ENCODE measurements around the gene ACOT11.

The ACOT11 gene

DNA sequence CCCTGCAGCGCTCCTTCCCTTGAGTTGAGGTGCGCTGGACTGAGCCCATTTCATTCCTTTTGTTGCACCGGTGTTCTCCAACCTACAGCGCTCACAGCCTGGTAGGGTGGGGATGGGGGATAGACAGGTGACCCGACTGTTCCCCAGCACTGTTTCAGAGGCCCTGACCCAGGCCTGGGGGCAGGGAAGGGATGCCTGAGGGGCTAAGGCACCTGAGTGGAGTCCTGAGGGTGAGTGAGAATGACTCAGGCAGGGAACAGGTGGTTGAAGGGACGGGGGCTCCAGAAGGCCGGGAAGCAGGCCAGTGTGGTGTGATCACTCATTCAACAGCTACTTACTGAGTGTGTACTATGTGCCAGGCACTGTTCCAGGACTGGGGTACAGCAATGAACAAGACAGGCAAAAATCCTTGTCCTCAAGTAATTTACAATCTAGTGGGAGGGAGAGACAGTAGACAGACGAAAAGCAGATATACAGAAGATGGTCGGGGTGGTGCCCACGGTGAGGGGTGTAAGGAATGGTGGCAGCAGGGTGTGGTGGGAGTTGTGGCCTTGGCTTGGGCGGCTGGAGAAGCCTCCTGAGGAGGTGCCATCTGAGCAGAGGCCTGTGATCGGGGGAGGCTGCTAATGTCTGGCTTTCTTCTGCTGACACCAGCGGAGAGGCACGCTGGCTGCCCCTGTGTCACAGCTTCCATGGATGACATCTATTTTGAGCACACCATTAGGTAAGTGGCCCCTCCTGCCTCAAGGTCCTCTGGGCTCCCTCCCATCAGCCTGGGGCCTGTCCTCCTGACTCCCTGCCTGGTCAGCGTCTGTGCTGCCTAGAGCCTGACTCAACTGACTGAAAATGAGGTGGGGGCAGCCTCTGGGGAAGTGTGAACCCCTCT lies 37.4 kb downstream of the ACOT11 start:
- peaks cover 14% of the 10 kb centered on the region for H3K4me1 ChIP-seq (ENCODE audit: control insufficient read depth, insufficient read depth, low read length)
- H3K9ac ChIP-seq (ENCODE audit: low read length): no peak overlapping the region
- no peak overlapping the region for H3K27ac ChIP-seq (ENCODE audit: low read depth, low read length)
- no peak overlapping the region for H3K4me3 ChIP-seq (ENCODE audit: low read length)
- H3K36me3 ChIP-seq (ENCODE audit: control insufficient read depth, insufficient read depth, low read length): peaks cover 2% of the 10 kb centered on the region
- H3K27me3 ChIP-seq (ENCODE audit: control insufficient read depth, insufficient read depth, low read length): no peaks in the 10 kb centered on the region

DNA sequence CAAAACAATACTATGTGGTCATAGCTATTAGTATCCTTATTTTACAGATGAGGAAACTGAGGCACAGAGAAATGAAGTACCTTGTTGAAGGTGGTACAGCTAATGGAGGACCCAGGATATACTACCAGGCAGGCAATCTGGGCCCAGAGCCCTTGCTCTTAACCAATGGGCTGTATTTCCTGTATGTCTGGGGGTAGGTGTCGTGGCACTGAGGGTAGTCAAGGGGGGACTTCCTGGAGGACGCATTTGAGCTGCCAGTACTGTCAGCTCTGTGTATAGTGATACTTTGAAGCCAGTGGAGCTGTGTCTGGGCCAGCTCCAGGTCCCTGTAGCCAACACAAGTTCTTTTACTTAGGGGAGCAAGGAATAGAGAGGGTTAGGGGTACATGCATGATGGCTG lies 40.3 kb downstream of the ACOT11 start:
- no peaks in the 10 kb centered on the region for H3K4me1 ChIP-seq (ENCODE audit: control insufficient read depth, insufficient read depth, low read length)
- no peak overlapping the region for H3K9ac ChIP-seq (ENCODE audit: low read length)
- no peak overlapping the region for H3K27ac ChIP-seq (ENCODE audit: low read depth, low read length)
- H3K36me3 ChIP-seq (ENCODE audit: control insufficient read depth, insufficient read depth, low read length): peaks cover 2% of the 10 kb centered on the region
- H3K4me3 ChIP-seq (ENCODE audit: low read length): no peak overlapping the region
- H3K27me3 ChIP-seq (ENCODE audit: control insufficient read depth, insufficient read depth, low read length): no peaks in the 10 kb centered on the region

DNA sequence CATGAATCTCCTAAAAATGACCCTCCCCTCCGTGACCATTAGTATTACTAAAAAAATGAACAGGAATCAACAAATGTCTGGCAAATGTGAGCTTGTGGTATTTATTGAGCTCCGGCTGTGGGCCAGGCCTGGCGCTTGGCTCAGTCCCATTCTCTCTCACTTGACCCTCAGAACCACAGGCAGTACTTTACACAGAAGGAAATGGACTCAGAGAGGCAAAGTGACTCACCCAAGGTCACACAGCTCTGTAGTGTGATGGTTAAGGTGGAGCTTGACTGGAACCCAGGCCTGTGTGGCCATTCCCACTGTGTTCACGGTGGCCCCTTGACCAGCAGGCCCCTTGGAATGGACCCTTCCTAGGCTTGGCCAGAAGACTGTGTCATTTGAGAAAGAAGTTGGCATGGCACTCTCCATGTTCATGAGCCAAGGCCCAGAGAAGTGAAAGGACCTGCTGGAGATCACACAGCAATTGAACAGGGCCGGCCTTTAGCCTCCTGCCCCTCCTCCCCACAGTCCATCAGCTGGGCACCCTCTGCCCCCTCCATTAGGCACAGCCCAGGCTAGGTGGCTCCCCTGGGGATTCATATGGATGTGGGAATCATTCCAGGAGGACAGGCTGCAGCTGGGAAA lies 43.2 kb downstream of the ACOT11 start:
- no peak overlapping the region for H3K9ac ChIP-seq (ENCODE audit: low read length)
- H3K27ac ChIP-seq (ENCODE audit: low read depth, low read length): no peak overlapping the region
- no peak overlapping the region for H3K4me3 ChIP-seq (ENCODE audit: low read length)
- no peaks in the 10 kb centered on the region for H3K27me3 ChIP-seq (ENCODE audit: control insufficient read depth, insufficient read depth, low read length)
- peaks cover 11% of the 10 kb centered on the region for H3K36me3 ChIP-seq (ENCODE audit: control insufficient read depth, insufficient read depth, low read length)
- no peaks in the 10 kb centered on the region for H3K4me1 ChIP-seq (ENCODE audit: control insufficient read depth, insufficient read depth, low read length)

- Histone ChIP-seq H3K36me3 (ENCODE audit: control insufficient read depth, insufficient read depth, low read length) (peaks cover 19% of the 10 kb centered on the region), H3K27me3 (ENCODE audit: control insufficient read depth, insufficient read depth, low read length) (no peaks in the 10 kb centered on the region), H3K4me3 (ENCODE audit: low read length) (no peak overlapping the region), H3K9ac (ENCODE audit: low read length) (no peak overlapping the region), H3K27ac (ENCODE audit: low read depth, low read length) (no peak overlapping the region), H3K4me1 (ENCODE audit: control insufficient read depth, insufficient read depth, low read length) (no peaks in the 10 kb centered on the region)
These were observed 45.6 kb downstream of the ACOT11 start for GRCh38 chr1:54593571-54594160.

DNA sequence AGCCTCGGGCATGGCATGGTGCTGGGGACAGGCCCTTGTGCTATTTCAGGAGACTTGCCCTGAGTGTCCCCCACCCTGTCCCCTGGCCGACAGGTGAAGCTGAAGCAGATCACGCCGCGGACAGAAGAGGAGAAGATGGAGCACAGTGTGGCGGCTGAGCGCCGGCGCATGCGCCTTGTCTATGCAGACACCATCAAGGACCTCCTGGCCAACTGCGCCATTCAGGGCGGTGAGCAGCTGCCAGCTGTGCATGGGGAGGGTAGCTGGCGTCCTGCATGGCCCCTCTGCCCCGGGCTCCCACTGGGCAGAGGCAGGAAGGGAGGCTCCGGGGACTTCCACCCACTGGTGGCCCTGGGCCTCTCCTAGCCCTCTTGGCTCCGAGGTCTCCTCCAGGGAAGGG lies 46.4 kb downstream of the ACOT11 start:
- H3K27me3 ChIP-seq (ENCODE audit: control insufficient read depth, insufficient read depth, low read length): no peaks in the 10 kb centered on the region

DNA sequence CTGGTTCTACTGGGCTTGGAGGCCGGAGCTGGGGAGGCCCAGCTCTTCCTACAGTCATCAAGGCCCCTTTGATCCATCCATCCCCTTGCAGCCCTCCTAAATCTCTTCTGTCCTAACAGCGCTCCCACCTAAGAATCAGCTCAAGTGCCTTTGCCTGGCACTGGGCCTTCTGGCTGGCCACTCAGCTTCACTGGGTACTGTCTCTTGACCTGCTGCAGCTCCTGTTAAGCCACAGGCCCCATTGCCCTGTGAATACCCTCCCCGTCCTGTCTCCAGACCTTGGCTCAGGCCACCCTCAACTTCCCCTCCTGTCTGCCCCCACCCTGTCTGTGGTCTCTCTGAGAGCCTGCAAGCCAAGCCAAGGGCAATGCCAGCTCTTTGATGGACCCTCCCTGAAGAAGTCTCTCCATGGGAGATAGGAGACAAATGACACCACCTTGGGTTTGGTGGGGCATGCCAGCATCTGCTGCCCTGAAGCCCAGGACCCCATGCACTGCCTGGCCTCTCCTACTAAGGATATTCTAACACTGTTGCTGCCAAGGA lies 48.0 kb downstream of the ACOT11 start:
- Histone ChIP-seq H3K9ac (ENCODE audit: low read length) (no peak overlapping the region), H3K4me3 (ENCODE audit: low read length) (no peak overlapping the region), H3K27ac (ENCODE audit: low read depth, low read length) (no peak overlapping the region), H3K27me3 (ENCODE audit: control insufficient read depth, insufficient read depth, low read length) (no peaks in the 10 kb centered on the region), H3K4me1 (ENCODE audit: control insufficient read depth, insufficient read depth, low read length) (no peaks in the 10 kb centered on the region), H3K36me3 (ENCODE audit: control insufficient read depth, insufficient read depth, low read length) (peaks cover 26% of the 10 kb centered on the region)

More for the DNA sequence above, 46.4 kb downstream of the ACOT11 start:
- H3K36me3 ChIP-seq (ENCODE audit: control insufficient read depth, insufficient read depth, low read length): peaks cover 21% of the 10 kb centered on the region
- no peak overlapping the region for H3K4me3 ChIP-seq (ENCODE audit: low read length)
- no peak overlapping the region for H3K9ac ChIP-seq (ENCODE audit: low read length)
- H3K27ac ChIP-seq (ENCODE audit: low read depth, low read length): no peak overlapping the region
- no peaks in the 10 kb centered on the region for H3K4me1 ChIP-seq (ENCODE audit: control insufficient read depth, insufficient read depth, low read length)

- Histone ChIP-seq H3K9ac (ENCODE audit: low read length) (no peak overlapping the region), H3K4me3 (ENCODE audit: low read length) (no peak overlapping the region), H3K36me3 (ENCODE audit: control insufficient read depth, insufficient read depth, low read length) (peaks cover 26% of the 10 kb centered on the region), H3K4me1 (ENCODE audit: control insufficient read depth, insufficient read depth, low read length) (no peaks in the 10 kb centered on the region), H3K27me3 (ENCODE audit: control insufficient read depth, insufficient read depth, low read length) (no peaks in the 10 kb centered on the region), H3K27ac (ENCODE audit: low read depth, low read length) (no peak overlapping the region)
These were observed 48.7 kb downstream of the ACOT11 start for GRCh38 chr1:54596756-54597155.

DNA sequence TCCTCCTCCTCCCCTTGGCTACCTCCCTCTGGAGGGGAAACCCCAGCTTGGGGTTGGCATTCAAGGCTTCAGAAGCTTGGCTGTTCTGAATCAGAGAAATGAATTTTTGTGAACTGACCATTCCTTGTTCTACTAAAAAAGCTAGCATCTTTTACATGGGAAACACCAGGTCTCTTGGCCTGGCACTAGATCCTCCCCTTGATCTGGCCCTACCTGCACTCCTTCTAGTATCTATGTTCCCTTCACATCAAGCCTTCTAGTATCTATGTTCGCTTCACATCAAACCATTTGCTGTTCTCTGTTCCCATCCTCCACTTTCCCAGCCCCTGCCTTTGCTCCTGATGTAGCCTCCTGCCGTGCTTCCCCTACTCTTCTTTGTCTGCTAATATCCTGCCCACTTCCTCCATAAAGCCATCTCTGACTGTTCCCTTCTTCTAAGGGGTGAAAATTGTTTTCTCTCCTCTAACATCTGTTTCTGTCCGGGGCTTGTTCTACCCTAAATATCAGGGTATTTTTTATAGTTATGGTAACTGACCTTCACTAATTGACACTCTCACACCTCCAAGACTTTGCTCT lies 49.5 kb downstream of the ACOT11 start:
- H3K4me1 ChIP-seq (ENCODE audit: control insufficient read depth, insufficient read depth, low read length): no peaks in the 10 kb centered on the region
- peaks cover 26% of the 10 kb centered on the region for H3K36me3 ChIP-seq (ENCODE audit: control insufficient read depth, insufficient read depth, low read length)
- no peak overlapping the region for H3K4me3 ChIP-seq (ENCODE audit: low read length)
- no peak overlapping the region for H3K27ac ChIP-seq (ENCODE audit: low read depth, low read length)
- no peaks in the 10 kb centered on the region for H3K27me3 ChIP-seq (ENCODE audit: control insufficient read depth, insufficient read depth, low read length)
- no peak overlapping the region for H3K9ac ChIP-seq (ENCODE audit: low read length)

DNA sequence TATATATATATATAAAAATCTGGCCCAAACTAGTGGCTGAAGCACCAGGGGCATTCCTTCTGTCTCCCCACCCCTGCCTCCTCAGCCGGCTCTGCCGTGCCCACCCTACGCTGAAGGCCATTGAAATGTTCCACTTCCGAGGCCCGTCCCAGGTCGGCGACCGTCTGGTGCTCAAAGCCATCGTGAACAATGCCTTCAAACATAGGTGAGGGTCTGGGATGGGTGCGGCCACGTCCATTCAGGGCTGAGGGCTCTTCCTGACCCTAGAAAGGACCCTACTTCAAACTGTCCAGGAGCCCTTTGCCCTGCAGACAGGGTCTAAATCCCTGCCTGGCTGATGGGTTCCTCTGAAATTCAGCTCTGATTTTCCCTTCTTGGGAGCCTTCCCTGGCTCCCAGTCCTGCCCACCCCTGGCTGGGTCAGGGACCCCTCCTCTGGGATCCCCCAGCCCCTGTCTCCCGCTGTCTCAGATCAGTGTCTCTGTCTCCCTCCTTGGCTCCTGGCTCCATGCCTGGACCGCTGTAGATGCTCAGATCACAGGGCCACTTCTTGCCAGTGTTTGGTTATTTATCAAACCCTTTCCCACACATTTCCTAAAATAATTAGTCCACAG lies 51.3 kb downstream of the ACOT11 start:
- Histone ChIP-seq H3K4me3 (ENCODE audit: low read length) (no peak overlapping the region), H3K36me3 (ENCODE audit: control insufficient read depth, insufficient read depth, low read length) (peaks cover 20% of the 10 kb centered on the region), H3K9ac (ENCODE audit: low read length) (no peak overlapping the region), H3K4me1 (ENCODE audit: control insufficient read depth, insufficient read depth, low read length) (no peaks in the 10 kb centered on the region), H3K27me3 (ENCODE audit: control insufficient read depth, insufficient read depth, low read length) (no peaks in the 10 kb centered on the region), H3K27ac (ENCODE audit: low read depth, low read length) (no peak overlapping the region)

- Histone ChIP-seq H3K36me3 (ENCODE audit: control insufficient read depth, insufficient read depth, low read length) (peaks cover 16% of the 10 kb centered on the region), H3K27me3 (ENCODE audit: control insufficient read depth, insufficient read depth, low read length) (no peaks in the 10 kb centered on the region)
These were observed 53.1 kb downstream of the ACOT11 start for GRCh38 chr1:54600947-54601721.

GRCh38 chr1:54601730-54602129 lies 53.7 kb downstream of the ACOT11 start:
- Histone ChIP-seq H3K9ac (ENCODE audit: low read length) (no peak overlapping the region), H3K27me3 (ENCODE audit: control insufficient read depth, insufficient read depth, low read length) (no peaks in the 10 kb centered on the region), H3K27ac (ENCODE audit: low read depth, low read length) (no peak overlapping the region), H3K36me3 (ENCODE audit: control insufficient read depth, insufficient read depth, low read length) (peaks cover 15% of the 10 kb centered on the region), H3K4me1 (ENCODE audit: control insufficient read depth, insufficient read depth, low read length) (no peaks in the 10 kb centered on the region), H3K4me3 (ENCODE audit: low read length) (no peak overlapping the region)

More at GRCh38 chr1:54600947-54601721, 53.1 kb downstream of the ACOT11 start:
- Histone ChIP-seq H3K4me3 (ENCODE audit: low read length) (no peak overlapping the region), H3K27ac (ENCODE audit: low read depth, low read length) (no peak overlapping the region), H3K4me1 (ENCODE audit: control insufficient read depth, insufficient read depth, low read length) (no peaks in the 10 kb centered on the region), H3K9ac (ENCODE audit: low read length) (no peak overlapping the region)
